CD1c-positive myeloid dendritic cell (primary cell): ENCODE results near the gene ODAD2.

Source experiments
- DNase-seq: peaks from one replicate; pipeline ENCODE4 v3.0.0-alpha.2; 2016; ENCODE audit errors: extremely low spot score

ODAD2 gene

DNA sequence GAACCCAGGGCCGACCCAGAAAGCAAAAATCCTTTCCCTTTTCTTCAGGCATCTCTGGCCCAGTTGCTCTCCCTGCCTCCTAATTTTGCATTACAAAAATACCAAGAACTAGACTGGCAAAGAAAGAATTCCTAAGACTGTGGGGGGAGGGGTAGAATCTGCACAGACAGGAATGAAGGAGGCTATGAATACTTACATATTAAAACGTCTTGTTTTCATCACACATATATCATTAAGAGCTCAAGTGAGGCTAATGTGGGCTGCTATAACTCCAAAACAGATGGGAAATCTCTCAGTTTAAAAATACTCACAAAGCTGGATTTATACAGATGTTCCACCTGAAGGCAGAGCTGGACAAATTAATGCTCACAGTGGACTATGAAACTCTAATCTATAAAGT, 224.0 kb downstream of the ODAD2 start:
- DNase-seq = no peak

DNA sequence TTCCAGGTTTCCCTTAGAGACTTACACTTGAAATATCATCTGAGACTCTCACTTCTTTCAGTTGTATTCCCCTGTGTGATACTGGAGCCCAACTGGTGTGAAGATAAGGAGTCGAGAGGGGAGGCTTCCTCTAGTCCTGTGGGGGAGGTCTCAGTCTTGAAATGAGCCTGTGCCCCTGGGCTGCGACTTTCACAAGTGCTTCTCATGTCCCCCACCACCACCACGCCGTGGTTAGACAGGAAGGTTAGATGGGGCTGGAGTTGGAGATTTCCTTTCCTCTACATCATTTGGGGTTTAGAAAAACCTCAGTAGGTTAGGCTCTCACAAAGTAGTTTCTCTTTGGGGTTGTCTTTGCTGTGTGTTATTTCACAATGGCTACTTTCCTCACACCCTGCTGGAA, 227.6 kb downstream of the ODAD2 start:
- DNase-seq = no peak

DNA sequence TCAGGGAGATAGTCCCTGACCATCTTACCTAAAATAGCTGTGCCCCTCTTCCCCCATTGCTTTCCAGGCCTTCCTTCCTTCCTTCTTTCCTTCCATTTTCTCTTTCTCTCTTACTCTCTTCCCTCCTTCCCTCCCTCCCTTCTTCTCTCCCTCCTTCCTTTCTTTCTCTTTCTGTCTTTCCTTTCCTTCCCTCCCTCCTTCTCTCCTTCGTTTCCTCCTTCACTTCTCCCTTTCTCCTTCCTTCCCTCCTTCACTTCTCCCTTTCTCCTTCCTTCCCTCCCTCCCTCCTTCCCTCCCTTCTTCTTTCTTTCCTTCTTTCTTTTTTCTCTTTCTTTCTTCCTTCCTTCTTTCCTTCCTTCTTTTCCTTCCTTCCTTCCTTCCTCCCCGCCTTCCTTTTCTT, 228.7 kb downstream of the ODAD2 start:
- DNase-seq = no peak
